ENCODE data around the gene MRTFA. TPM values are rescaled to one million over a fixed set of nuclear protein-coding genes. Genes with fewer than 3 reads are reported as not detected.
"Not testable (repeated sequence)": the region's sequence is repeated elsewhere in the genome, so short reads cannot be mapped to it uniquely, and the experiment has no call there.

MRTFA gene
- total RNA-seq, 1 experiment from 2014 or later = 52.7 TPM

- no TSS peak for BruUV-seq (replicated peaks)
- H3K27ac Mint-ChIP-seq (ENCODE audit: low read depth, unreplicated experiment) = peak overlapping the region; percentile 24
- peaks cover 8% of the 10 kb centered on the region for H3K36me3 Mint-ChIP-seq (ENCODE audit: insufficient read depth, unreplicated experiment)
- no peak for DNase-seq (ENCODE audit: unreplicated experiment)
- ChIA-PET POLR2A (interaction anchor here (0.6 to 5.1 kb wide), 21 partner anchors 8 to 119 kb away, joined by 3 to 31 read pairs (median 11); partner anchors contain the start of gene MRTFA), CTCF (interaction anchor here (0.6 to 1.2 kb wide), 7 partner anchors 8 to 1839 kb away, joined by 3 to 5 read pairs (median 4); no protein-coding TSS in a partner anchor)
- H3K9me3 Mint-ChIP-seq (ENCODE audit: unreplicated experiment) = no peaks in the 10 kb centered on the region
- TF ChIP-seq, protein P1, sequence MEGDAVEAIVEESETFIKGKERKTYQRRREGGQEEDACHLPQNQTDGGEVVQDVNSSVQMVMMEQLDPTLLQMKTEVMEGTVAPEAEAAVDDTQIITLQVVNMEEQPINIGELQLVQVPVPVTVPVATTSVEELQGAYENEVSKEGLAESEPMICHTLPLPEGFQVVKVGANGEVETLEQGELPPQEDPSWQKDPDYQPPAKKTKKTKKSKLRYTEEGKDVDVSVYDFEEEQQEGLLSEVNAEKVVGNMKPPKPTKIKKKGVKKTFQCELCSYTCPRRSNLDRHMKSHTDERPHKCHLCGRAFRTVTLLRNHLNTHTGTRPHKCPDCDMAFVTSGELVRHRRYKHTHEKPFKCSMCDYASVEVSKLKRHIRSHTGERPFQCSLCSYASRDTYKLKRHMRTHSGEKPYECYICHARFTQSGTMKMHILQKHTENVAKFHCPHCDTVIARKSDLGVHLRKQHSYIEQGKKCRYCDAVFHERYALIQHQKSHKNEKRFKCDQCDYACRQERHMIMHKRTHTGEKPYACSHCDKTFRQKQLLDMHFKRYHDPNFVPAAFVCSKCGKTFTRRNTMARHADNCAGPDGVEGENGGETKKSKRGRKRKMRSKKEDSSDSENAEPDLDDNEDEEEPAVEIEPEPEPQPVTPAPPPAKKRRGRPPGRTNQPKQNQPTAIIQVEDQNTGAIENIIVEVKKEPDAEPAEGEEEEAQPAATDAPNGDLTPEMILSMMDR (IDR thresholded peaks at IDR 0.05; ENCODE audit: unreplicated experiment) = no peak
- no peaks in the 10 kb centered on the region for H3K27me3 Mint-ChIP-seq (ENCODE audit: insufficient read depth, unreplicated experiment)
- intact Hi-C loops (cut with micrococcal nuclease) = no loop called here
- H3K4me1 Mint-ChIP-seq (ENCODE audit: insufficient read depth, unreplicated experiment) = peaks cover 41% of the 10 kb centered on the region
- H3K4me3 Mint-ChIP-seq (ENCODE audit: unreplicated experiment) = peak overlapping the region; percentile 68
These were observed 104.3 kb downstream of the MRTFA start for GRCh38 chr22:40531951-40532900.

- H3K36me3 Mint-ChIP-seq (ENCODE audit: insufficient read depth, unreplicated experiment); H3K27ac Mint-ChIP-seq (ENCODE audit: low read depth, unreplicated experiment); BruUV-seq (replicated peaks); H3K9me3 Mint-ChIP-seq (ENCODE audit: unreplicated experiment); intact Hi-C loops (cut with micrococcal nuclease); H3K27me3 Mint-ChIP-seq (ENCODE audit: insufficient read depth, unreplicated experiment); DNase-seq (ENCODE audit: unreplicated experiment): not testable (repeated sequence)
- H3K4me3 Mint-ChIP-seq (ENCODE audit: unreplicated experiment) = peak overlapping the region; percentile 17
- ChIA-PET CTCF (interaction anchor here (0.9 to 2.4 kb wide), 4 partner anchors 12 to 115 kb away, joined by 3 to 10 read pairs (median 5); no protein-coding TSS in a partner anchor), POLR2A (interaction anchor here (0.8 to 5.1 kb wide), 12 partner anchors 11 to 139 kb away, joined by 3 to 31 read pairs (median 8); partner anchors contain the start of gene MRTFA)
- peaks cover 41% of the 10 kb centered on the region for H3K4me1 Mint-ChIP-seq (ENCODE audit: insufficient read depth, unreplicated experiment)
These were observed 106.1 kb downstream of the MRTFA start for GRCh38 chr22:40530391-40530790.

- Mint-ChIP-seq H3K9me3 (ENCODE audit: unreplicated experiment) (no peaks in the 10 kb centered on the region), H3K4me3 (ENCODE audit: unreplicated experiment) (peak overlapping the region; percentile 17), H3K27me3 (ENCODE audit: insufficient read depth, unreplicated experiment) (no peaks in the 10 kb centered on the region), H3K27ac (ENCODE audit: low read depth, unreplicated experiment) (no peak overlapping the region), H3K4me1 (ENCODE audit: insufficient read depth, unreplicated experiment) (peaks cover 37% of the 10 kb centered on the region), H3K36me3 (ENCODE audit: insufficient read depth, unreplicated experiment) (peaks cover 8% of the 10 kb centered on the region)
- CTCF ChIA-PET = interaction anchor here (0.9 to 2.4 kb wide), 4 partner anchors 12 to 116 kb away, joined by 3 to 10 read pairs (median 4); no protein-coding TSS in a partner anchor
- intact Hi-C loops (cut with micrococcal nuclease) = no loop called here
- no peak for DNase-seq (ENCODE audit: unreplicated experiment)
- POLR2A ChIA-PET = interaction anchor here (1.1 to 5.1 kb wide), 6 partner anchors 12 to 116 kb away, joined by 3 to 31 read pairs (median 8); no protein-coding TSS in a partner anchor
- BruUV-seq (replicated peaks) = no TSS peak
- TF ChIP-seq, protein P1 (IDR thresholded peaks at IDR 0.05; ENCODE audit: unreplicated experiment) = no peak
These were observed 106.7 kb downstream of the MRTFA start for GRCh38 chr22:40529821-40530220.

- peaks cover 8% of the 10 kb centered on the region for H3K36me3 Mint-ChIP-seq (ENCODE audit: insufficient read depth, unreplicated experiment)
- peaks cover 16% of the 10 kb centered on the region for H3K4me1 Mint-ChIP-seq (ENCODE audit: insufficient read depth, unreplicated experiment)
- no peak overlapping the region for H3K4me3 Mint-ChIP-seq (ENCODE audit: unreplicated experiment)
- no peaks in the 10 kb centered on the region for H3K9me3 Mint-ChIP-seq (ENCODE audit: unreplicated experiment)
- H3K27ac Mint-ChIP-seq (ENCODE audit: low read depth, unreplicated experiment) = no peak overlapping the region
- DNase-seq (ENCODE audit: unreplicated experiment) = no peak
- POLR2A ChIA-PET = interaction anchor here (0.6 to 4.2 kb wide), 6 partner anchors 15 to 118 kb away, joined by 3 to 33 read pairs (median 4); no protein-coding TSS in a partner anchor
- TF ChIP-seq, protein P1 (IDR thresholded peaks at IDR 0.05; ENCODE audit: unreplicated experiment) = no peak
- no peaks in the 10 kb centered on the region for H3K27me3 Mint-ChIP-seq (ENCODE audit: insufficient read depth, unreplicated experiment)
- intact Hi-C loops (cut with micrococcal nuclease) = no loop called here
- BruUV-seq (replicated peaks) = no TSS peak
- CTCF ChIA-PET = interaction anchor here (0.7 to 5.3 kb wide), 7 partner anchors 15 to 920 kb away, joined by 3 to 40 read pairs (median 4); partner anchors contain the start of genes MRTFA and TOB2
These were observed 109.6 kb downstream of the MRTFA start for GRCh38 chr22:40526960-40527359.
